ENCODE results near the gene BTRC. TPM values are rescaled to one million over a fixed set of nuclear protein-coding genes. Genes with fewer than 3 reads are reported as not detected.

BTRC gene
- total RNA-seq, 1 experiment from 2014 or later: 22.4 TPM

GRCh38 chr10:101451261-101451660, 97.3 kb downstream of the BTRC start:
- ChIA-PET POLR2A (no interaction called here), CTCF (interaction anchor here (1.0 to 7.3 kb wide), 3 partner anchors 10 to 150 kb away, joined by 3 to 58 read pairs (median 7); no protein-coding TSS in a partner anchor)
- peaks cover 10% of the 10 kb centered on the region for H3K4me1 Mint-ChIP-seq
- ATAC-seq (no peak), DNase-seq (ENCODE audit: low spot score) (no peak)
- no peaks in the 10 kb centered on the region for H3K27me3 Mint-ChIP-seq (ENCODE audit: low read depth)
- no peak for TF ChIP-seq SP1 (CRISPR knock-in tag; conservative IDR thresholded peaks at IDR 0.05)
- no peak for TF ChIP-seq ZNF425 (CRISPR knock-in tag; conservative IDR thresholded peaks at IDR 0.05)
- no peak for TF ChIP-seq ZNF423 (CRISPR knock-in tag; IDR thresholded peaks at IDR 0.05)
- TF ChIP-seq ZBTB43 (CRISPR knock-in tag; IDR thresholded peaks at IDR 0.05): no peak
- no peak for TF ChIP-seq FOXP1 (CRISPR knock-in tag; IDR thresholded peaks at IDR 0.05; ENCODE audit: borderline replicate concordance)
- no peak for TF ChIP-seq ZNF232 (CRISPR knock-in tag; IDR thresholded peaks at IDR 0.05)
- no peak for TF ChIP-seq OVOL2 (CRISPR knock-in tag; IDR thresholded peaks at IDR 0.05; ENCODE audit: borderline replicate concordance)
- TF ChIP-seq ATF6 (CRISPR knock-in tag; IDR thresholded peaks at IDR 0.05): no peak
- no peak for TF ChIP-seq ZNF121 (CRISPR knock-in tag; IDR thresholded peaks at IDR 0.05)
- TF ChIP-seq ZNF416 (CRISPR knock-in tag; IDR thresholded peaks at IDR 0.05): no peak
- no peak for TF ChIP-seq E2F4 (CRISPR knock-in tag; IDR thresholded peaks at IDR 0.05; ENCODE audit: borderline replicate concordance, low read depth)
- no peak for TF ChIP-seq E2F1 (CRISPR knock-in tag; IDR thresholded peaks at IDR 0.05)
- no peak for TF ChIP-seq GTF2I (CRISPR knock-in tag; conservative IDR thresholded peaks at IDR 0.05)
- TF ChIP-seq PREB (CRISPR knock-in tag; IDR thresholded peaks at IDR 0.05; ENCODE audit: borderline replicate concordance): no peak
- TF ChIP-seq TP53 (CRISPR knock-in tag; IDR thresholded peaks at IDR 0.05): no peak
- no peak for TF ChIP-seq ZNF532 (CRISPR knock-in tag; IDR thresholded peaks at IDR 0.05; ENCODE audit: borderline replicate concordance)
- TF ChIP-seq ARID4B (CRISPR knock-in tag; IDR thresholded peaks at IDR 0.05; ENCODE audit: borderline replicate concordance): no peak
- no peaks in the 10 kb centered on the region for H3K9me3 Mint-ChIP-seq
- H3K4me3 Mint-ChIP-seq: no peak overlapping the region
- no peak overlapping the region for H3K27ac Mint-ChIP-seq
- no peaks in the 10 kb centered on the region for H3K36me3 Mint-ChIP-seq
